Stimulated activated CD4-positive, alpha-beta T cell treated with anti-CD3 and anti-CD28 coated beads, Interleukin-2, amount 100 ng/mL, for 48 hours (primary cell): ENCODE measurements around the gene NUP98.
"Not testable (repeated sequence)": the region's sequence is repeated elsewhere in the genome, so short reads cannot be mapped to it uniquely, and the experiment has no call there.

Experiments used
- DNase-seq, 2 donors: peaks; one replicate each; pipeline ENCODE4 v3.0.0-alpha.2; 2020

NUP98 gene

GRCh38 chr11:3825473-3826154 lies 28.3 kb upstream of the NUP98 start:
- no peak for DNase-seq

- peak; percentile 83 to 84 for DNase-seq
These were observed 27.5 kb upstream of the NUP98 start for GRCh38 chr11:3824714-3825472.

GRCh38 chr11:3823762-3824506 lies 26.6 kb upstream of the NUP98 start:
- DNase-seq, result no peak

- no peak for DNase-seq
These were observed 25.9 kb upstream of the NUP98 start for GRCh38 chr11:3823303-3823702.

- DNase-seq, result no peak
These were observed 25.0 kb upstream of the NUP98 start for GRCh38 chr11:3822312-3822711.

- DNase-seq, result no peak
These were observed 23.6 kb upstream of the NUP98 start for GRCh38 chr11:3820971-3821370.

GRCh38 chr11:3817181-3817800 lies 19.9 kb upstream of the NUP98 start:
- DNase-seq, result no peak

GRCh38 chr11:3816673-3817072 lies 19.3 kb upstream of the NUP98 start:
- DNase-seq, result no peak

GRCh38 chr11:3815845-3816244 lies 18.5 kb upstream of the NUP98 start:
- no peak for DNase-seq

GRCh38 chr11:3814832-3815231 lies 17.5 kb upstream of the NUP98 start:
- DNase-seq, result not testable (repeated sequence)

- DNase-seq, result no peak
These were observed 13.6 kb upstream of the NUP98 start for GRCh38 chr11:3810951-3811350.

- no peak for DNase-seq
These were observed 13.1 kb upstream of the NUP98 start for GRCh38 chr11:3810446-3810845.

GRCh38 chr11:3809624-3809928 lies 12.2 kb upstream of the NUP98 start:
- DNase-seq, result no peak

- no peak for DNase-seq
These were observed 11.7 kb upstream of the NUP98 start for GRCh38 chr11:3808861-3809623.

GRCh38 chr11:3807909-3808860 lies 10.8 kb upstream of the NUP98 start, which contains the start of gene PGAP2:
PGAP2 (plus strand) TSS chr11:3808560; CDS start chr11:3811260, 2,700 bp downstream.
- DNase-seq, result peak; percentile 52

- DNase-seq, result no peak
These were observed 6.6 kb upstream of the NUP98 start for GRCh38 chr11:3803726-3804495.

- no peak for DNase-seq
These were observed 4.8 kb upstream of the NUP98 start for GRCh38 chr11:3802011-3802790.

- no peak for DNase-seq
These were observed 2.5 kb upstream of the NUP98 start for GRCh38 chr11:3799873-3800272.

- DNase-seq, result no peak
These were observed 1.8 kb upstream of the NUP98 start for GRCh38 chr11:3799143-3799542.
